Measurements from ENCODE around the gene ZNF853. TPM values are rescaled to one million over a fixed set of nuclear protein-coding genes. Genes with fewer than 3 reads are reported as not detected.
"Not testable (repeated sequence)": the region's sequence is repeated elsewhere in the genome, so short reads cannot be mapped to it uniquely, and the experiment has no call there.

The ZNF853 gene
- total RNA-seq, 6 experiments from 2014 or later: 0.20 to 0.98 (median 0.37) TPM

DNA sequence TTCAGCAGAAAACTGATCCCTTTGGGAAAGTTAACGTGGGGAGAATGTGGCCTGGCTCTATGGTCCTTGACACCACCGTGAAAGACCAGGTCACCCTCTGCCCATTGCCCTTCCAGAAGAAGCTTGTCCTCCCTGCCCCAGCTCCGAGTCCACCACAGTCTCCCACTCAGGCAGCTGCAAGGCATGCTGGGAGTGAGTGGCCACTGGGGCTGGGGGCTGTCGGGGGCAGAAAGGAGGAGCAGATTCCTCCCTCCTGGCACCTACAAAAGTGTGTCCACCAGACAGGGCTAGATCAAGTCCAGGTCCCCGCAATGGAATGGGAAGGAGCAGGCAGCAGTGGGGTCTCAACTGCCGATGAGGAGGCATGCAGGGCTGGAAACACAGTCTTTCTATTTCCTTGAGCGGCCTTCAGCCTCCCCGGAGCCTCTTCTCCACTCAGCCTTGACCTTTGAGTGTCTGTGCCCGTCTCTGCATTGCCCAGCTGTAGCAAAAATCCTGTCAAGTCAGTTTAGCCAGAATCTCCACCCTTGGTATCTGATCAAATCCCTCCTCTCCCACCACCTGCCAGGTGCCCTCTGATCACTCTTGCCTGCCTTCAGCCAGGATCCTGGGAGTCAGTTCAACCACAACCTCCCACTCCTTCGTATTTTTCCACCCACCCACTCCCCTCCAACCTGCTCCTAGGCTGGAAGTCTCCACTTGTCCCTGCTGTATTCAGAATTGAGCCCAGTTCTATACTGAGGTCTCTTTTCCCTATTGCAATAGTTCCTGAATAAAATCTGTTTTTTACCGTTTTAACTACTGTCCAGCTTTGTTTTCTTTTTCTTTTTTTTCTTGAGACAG, 14.8 kb downstream of the ZNF853 start:
- H3K9me3 ChIP-seq: no peaks in the 10 kb centered on the region
- H3K36me3 ChIP-seq: no peaks in the 10 kb centered on the region
- intact Hi-C loops (cut with DNase I): no loop called here
- H3K4me3 ChIP-seq: no peak overlapping the region
- no peak overlapping the region for H3K27ac ChIP-seq
- ATAC-seq: no peak
- DNase-seq: no peak
- no peaks in the 10 kb centered on the region for H3K27me3 ChIP-seq
- WGBS (ENCODE audit: insufficient coverage, low coverage, low lambda C conversion rate, missing lambda C conversion rate): 48% methylated on average over 8 of the region's 11 CpGs
- TF ChIP-seq, protein P1, sequence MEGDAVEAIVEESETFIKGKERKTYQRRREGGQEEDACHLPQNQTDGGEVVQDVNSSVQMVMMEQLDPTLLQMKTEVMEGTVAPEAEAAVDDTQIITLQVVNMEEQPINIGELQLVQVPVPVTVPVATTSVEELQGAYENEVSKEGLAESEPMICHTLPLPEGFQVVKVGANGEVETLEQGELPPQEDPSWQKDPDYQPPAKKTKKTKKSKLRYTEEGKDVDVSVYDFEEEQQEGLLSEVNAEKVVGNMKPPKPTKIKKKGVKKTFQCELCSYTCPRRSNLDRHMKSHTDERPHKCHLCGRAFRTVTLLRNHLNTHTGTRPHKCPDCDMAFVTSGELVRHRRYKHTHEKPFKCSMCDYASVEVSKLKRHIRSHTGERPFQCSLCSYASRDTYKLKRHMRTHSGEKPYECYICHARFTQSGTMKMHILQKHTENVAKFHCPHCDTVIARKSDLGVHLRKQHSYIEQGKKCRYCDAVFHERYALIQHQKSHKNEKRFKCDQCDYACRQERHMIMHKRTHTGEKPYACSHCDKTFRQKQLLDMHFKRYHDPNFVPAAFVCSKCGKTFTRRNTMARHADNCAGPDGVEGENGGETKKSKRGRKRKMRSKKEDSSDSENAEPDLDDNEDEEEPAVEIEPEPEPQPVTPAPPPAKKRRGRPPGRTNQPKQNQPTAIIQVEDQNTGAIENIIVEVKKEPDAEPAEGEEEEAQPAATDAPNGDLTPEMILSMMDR (IDR thresholded peaks at IDR 0.05): no peak
- TF ChIP-seq POLR2A (IDR thresholded peaks at IDR 0.05): no peak
- no peaks in the 10 kb centered on the region for H3K4me1 ChIP-seq

DNA sequence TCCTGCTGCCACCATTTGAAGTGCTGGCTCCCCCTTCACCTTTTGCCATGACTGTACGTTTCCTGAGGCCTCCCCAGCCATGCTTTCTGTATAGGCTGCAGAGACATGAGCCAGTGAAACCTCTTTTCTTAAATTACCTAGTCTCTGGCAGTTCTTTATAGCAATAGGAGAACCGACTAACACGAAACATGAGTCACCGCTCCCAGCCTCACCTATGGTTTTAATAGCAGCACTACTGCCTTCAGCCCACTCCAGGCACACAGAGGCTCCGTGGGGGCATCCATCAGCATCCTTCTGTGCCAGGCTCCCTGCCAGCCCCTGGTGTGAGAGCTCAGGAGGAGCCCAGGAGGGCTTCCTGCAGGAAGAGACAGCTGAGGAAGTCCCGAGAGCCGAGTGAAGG, 16.2 kb downstream of the ZNF853 start:
- no peaks in the 10 kb centered on the region for H3K36me3 ChIP-seq
- ATAC-seq (no peak), DNase-seq (no peak)
- intact Hi-C loops (cut with DNase I): no loop called here
- no peak overlapping the region for H3K4me3 ChIP-seq
- H3K4me1 ChIP-seq: peaks cover 0 to 5% (median 0%) of the 10 kb centered on the region in 4 donors
- no peak for TF ChIP-seq POLR2A (IDR thresholded peaks at IDR 0.05)
- TF ChIP-seq, protein P1 (IDR thresholded peaks at IDR 0.05): no peak
- no peak overlapping the region for H3K27ac ChIP-seq
- no peaks in the 10 kb centered on the region for H3K9me3 ChIP-seq
- WGBS (ENCODE audit: insufficient coverage, low coverage, low lambda C conversion rate, missing lambda C conversion rate): 73% methylated on average over 5 of the region's 7 CpGs
- no peaks in the 10 kb centered on the region for H3K27me3 ChIP-seq

DNA sequence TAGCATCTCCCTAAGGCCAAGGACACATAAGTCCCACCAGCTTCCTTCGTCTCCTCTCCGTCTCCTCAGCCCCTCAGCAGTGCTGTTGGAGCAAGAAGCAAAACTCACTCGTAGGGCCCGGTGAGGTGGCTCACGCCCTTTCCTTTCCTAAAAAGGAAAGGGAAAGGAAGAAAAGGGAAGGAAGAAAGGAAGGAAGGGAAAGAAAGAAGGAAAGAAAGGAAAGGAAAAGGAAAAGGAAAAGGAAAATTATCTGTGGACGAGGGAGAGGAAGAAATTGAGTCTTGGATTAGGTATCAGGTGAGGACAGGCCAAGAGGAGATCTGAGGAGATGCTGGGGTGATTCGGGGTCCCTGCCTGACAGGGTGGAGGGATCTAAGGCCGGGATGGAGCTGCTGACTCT, 18.6 kb downstream of the ZNF853 start:
- Histone ChIP-seq H3K4me3 (no peak overlapping the region), H3K4me1 (peaks cover 0 to 5% (median 0%) of the 10 kb centered on the region in 4 donors), H3K36me3 (no peaks in the 10 kb centered on the region), H3K9me3 (no peaks in the 10 kb centered on the region), H3K27ac (no peak overlapping the region), H3K27me3 (no peaks in the 10 kb centered on the region)
- 87% methylated on average over 8 of the region's 8 CpGs for WGBS (ENCODE audit: insufficient coverage, low coverage, low lambda C conversion rate, missing lambda C conversion rate)
- TF ChIP-seq POLR2A (IDR thresholded peaks at IDR 0.05): no peak
- TF ChIP-seq, protein P1 (IDR thresholded peaks at IDR 0.05): no peak
- no peak for ATAC-seq
- intact Hi-C loops (cut with DNase I): no loop called here
- DNase-seq: no peak

DNA sequence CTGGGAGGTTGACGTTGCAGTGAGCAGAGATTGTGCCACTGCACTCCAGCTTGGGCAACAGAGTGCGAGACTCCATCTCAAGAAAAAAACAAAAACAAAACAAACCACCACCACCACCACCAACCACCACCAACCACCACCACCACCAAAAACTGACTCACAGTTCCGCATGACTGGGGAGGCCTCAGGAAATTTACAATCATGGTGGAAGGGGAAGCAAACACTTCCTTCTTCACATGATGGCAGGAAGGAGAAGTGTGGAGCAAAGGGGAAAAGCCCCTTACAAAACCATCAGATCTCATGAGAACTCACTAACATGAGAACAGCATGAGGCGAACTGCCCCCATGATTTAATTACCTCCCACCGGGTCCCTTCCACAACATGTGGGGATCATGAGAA, 19.6 kb downstream of the ZNF853 start:
- H3K27me3 ChIP-seq, H3K36me3 ChIP-seq, DNase-seq: not testable (repeated sequence)

DNA sequence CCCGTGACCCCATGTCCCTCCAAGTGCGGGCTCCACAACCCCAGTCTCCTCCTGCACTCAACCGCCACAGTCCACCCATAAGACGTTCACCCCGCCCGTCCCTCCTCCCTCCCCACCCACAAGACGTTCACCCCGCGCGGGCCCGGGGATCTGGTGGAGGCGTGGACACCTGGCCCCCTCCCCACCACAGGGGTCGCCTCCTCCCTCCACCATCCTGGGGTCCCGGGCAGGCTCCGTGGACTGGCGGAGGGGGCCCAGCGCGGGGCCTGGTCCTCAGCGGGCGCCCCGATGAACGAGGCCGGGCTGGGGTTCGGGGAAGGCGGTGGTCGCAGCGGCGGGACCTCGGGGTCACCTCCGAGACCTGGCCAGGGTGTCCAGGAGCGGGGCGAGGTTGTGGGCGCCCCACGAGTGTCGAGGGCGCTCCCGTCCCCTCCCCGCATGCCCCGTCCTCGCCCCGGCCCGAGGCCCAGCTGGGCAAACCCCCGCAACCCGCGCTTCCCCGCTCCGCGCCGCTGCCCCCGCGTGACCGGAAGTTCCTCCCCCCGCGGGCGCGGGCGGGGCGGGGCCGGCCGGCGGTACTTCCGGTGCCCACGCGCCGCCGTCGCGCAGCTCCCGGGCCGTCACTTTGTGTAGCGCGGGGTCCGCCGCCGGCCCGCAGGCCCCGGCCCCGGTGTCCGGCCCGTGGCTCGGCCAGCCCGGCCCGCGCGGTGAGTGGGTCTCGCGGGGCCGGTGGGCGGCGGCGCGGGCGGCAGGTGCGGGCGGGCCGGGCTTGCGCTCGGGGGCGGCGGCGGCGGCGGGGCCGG, 21.5 kb downstream of the ZNF853 start, which contains the start of gene ZNF316:
TSS of gene ZNF316 (plus strand) at position 578 of the 803 bp plus-strand sequence. CDS start 5,092 bp downstream, outside the sequence.
- peak within 1 kb of the TSS; percentile 78 to 82 (median 80) for H3K27ac ChIP-seq
- peak; percentile 81 to 94 (median 90) for ATAC-seq
- H3K4me3 ChIP-seq: peak within 1 kb of the TSS; percentile 68 to 94 (median 85)
- H3K9me3 ChIP-seq: no peaks in the 10 kb centered on the region
- intact Hi-C loops (cut with DNase I): no loop called here
- peaks cover 0 to 5% (median 0%) of the 10 kb centered on the region in 4 donors for H3K4me1 ChIP-seq
- peak; percentile 74 to 78 (median 78) for DNase-seq
- 6% methylated on average over 10 of the region's 104 CpGs for WGBS (ENCODE audit: insufficient coverage, low coverage, low lambda C conversion rate, missing lambda C conversion rate)
- TF ChIP-seq, protein P1 (IDR thresholded peaks at IDR 0.05): no peak
- TF ChIP-seq POLR2A (IDR thresholded peaks at IDR 0.05): peak; percentile 66
- H3K36me3 ChIP-seq: peaks cover 0 to 8% (median 0%) of the 10 kb centered on the region in 4 donors
- H3K27me3 ChIP-seq: no peaks in the 10 kb centered on the region

More for the DNA sequence above, 19.6 kb downstream of the ZNF853 start:
- intact Hi-C loops (cut with DNase I); H3K27ac ChIP-seq; ATAC-seq; H3K9me3 ChIP-seq; H3K4me3 ChIP-seq; H3K4me1 ChIP-seq: not testable (repeated sequence)
- WGBS (ENCODE audit: insufficient coverage, low coverage, low lambda C conversion rate, missing lambda C conversion rate): 70% methylated on average over 3 of the region's 5 CpGs

Data from right lobe of liver (tissue), 6 donors.